SH-SY5Y (cell line): ENCODE measurements around the gene GBP6.

Experiments
- GATA2 ChIP-seq: IDR thresholded peaks from 2 replicates; pipeline ENCODE4 v1.6.1; 2011; ENCODE audit warnings: mild to moderate bottlenecking, low read depth, low read length
- GATA3 ChIP-seq: IDR thresholded peaks from 2 replicates; pipeline ENCODE4 v1.6.1; 2011; ENCODE audit warnings: low read depth, mild to moderate bottlenecking, low read length, moderate library complexity

DNA sequence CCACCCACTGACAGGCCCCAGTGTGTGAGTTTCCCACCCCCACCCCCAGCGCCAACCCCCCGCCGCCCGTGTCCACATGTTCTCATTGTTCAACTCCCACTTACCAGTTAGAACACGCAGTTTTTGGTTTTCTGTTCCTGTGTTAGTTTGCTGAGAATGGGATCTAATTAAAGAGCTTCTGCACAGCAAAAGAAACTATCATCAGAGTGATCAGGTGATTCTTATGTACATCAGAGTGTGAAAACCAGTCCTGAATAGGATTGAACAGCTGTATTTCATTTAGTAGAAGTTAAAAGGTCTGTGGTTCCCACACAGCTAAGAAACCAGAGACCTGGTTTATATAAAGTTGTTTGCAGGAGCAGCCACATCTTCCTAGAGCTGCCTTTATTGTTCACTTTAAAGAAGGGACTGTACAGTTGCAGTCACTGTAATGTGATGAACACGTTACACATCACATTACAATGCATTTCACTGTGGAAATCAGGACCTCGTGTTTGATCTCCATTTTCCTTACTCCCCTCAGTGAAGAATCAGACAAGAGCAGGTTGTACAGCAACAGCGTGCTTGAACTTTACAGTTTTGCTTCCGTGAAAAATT lies 1.2 kb downstream of the GBP6 start:
- TF ChIP-seq GATA2 (no peak), GATA3 (no peak)
